Iris pigment epithelial cell (primary cell): ENCODE data around the gene CACHD1.
"Not testable (repeated sequence)": the region's sequence is repeated elsewhere in the genome, so short reads cannot be mapped to it uniquely, and the experiment has no call there.

Experiments used
- DNase-seq: peaks from one replicate; pipeline ENCODE4 v3.0.0-alpha.2; 2011; ENCODE audit warnings: low read depth

CACHD1 gene

DNA sequence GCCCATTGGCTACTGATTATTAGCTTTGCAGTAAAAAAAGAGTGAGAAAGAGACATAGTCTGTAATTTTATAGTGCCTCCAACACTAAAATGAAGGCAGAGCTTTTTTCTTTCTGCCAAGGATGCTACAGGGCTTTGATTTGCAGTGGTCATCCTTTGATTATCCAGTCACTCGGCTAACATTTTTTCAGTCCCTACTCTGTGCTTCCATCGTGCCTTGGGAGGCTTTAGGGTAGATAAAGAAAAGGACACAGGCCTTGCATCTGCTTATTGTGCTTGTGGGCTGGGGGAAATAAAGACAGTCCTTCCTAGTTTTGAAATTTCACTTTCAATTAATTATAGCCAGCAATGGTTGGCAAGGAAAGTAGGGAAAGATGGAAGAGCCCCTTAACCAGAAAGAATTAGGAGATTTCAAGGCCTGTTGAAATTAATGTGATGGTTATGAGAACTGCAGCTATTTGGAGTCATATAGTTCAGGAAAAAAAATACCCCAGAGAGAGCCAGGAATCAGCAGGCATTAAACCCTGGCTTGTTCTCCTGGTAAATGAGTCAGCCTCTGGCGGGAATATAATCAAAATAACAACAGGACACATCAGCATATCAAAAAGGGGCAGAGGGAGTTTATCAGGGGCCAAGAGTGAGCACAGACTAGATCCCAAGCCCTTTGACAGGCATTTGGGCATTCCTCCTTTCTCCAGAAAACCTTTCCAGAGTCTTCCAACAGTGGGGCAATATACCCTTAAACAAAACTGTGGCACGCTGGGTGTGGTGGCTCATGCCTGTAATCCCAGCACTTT is 27.4 kb downstream of the CACHD1 start:
- peak; percentile 38 for DNase-seq

- no peak for DNase-seq
Observed at GRCh38 chr1:64498325-64498724, 28.4 kb downstream of the CACHD1 start.

DNA sequence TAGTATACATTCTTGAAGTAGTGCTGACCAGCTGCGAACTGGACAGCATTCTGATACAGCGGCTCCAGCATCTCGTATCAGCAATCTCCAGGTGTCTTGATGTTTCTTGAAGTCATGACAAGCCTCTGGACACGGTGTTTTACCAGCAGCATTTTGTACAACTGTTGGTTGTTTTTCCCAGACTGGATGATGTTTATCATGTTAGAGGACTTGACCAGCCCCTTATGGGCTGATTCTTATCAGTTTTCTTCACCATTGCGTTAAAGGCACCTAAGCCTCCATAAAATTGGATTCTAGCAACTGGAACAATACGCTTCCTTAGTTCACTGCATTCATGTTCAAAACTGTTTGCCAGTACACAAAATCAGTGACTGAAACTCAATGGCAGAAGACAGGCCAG is 29.1 kb downstream of the CACHD1 start:
- DNase-seq = no peak

- DNase-seq = no peak
Observed at GRCh38 chr1:64499966-64500365, 30.0 kb downstream of the CACHD1 start.

DNA sequence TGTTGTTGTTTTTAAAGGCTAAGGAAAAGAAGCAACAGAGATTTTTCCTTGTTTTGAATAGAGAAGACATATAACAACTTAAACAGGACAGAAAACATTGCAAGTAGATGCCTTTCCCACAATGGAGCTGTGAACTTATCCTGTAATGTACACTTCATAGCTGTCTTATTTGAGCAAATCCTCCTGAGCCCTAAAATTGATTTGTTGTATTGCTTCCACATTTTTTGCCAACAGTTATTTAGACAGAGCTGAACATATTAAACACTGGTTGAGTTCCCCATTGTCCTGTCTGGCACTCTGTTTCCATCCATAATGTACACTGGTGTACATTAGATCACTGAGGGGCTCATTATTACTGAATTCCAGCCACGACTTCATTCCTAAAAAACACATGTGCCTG is 32.2 kb downstream of the CACHD1 start:
- no peak for DNase-seq

- DNase-seq = no peak
Observed at GRCh38 chr1:64502931-64503330, 33.0 kb downstream of the CACHD1 start.

DNA sequence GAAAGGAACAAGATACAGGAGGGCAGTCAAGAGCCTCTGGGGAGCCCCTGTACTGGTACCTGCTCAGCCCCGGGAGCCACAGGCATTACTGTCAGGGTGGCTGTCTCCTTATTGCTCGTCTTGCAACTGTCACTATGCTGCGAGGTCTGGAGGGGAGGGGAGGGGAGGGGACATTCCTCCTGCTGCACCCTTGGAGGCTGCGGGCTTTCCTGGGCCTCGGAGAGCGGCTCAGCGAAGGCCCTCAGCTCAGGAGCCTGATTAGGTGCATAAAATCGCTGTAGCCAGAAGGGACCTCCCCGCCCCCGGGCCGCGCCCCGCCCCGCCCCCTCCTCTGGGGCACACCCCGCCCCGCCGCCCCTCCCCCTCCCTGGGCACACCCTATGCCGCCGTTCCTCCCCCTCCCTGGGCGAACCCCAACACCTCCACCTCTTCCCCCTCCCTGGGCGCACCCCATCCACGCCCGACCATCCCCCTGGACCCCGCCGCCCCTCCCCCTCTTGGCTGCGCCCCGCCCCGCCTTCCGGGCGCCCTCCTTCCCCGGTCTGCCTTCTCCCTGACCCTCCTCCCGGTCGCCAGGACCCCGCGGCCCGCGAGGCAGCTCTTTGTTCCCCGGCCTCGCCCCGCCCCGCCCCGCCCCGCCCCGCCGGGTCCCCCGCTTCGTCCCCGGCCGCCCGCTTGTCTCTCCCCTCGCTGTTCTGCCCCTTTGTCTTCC is 35.5 kb downstream of the CACHD1 start:
- no peak for DNase-seq

- peak; percentile 49 for DNase-seq
Observed at GRCh38 chr1:64505944-64506655, 36.2 kb downstream of the CACHD1 start.

- no peak for DNase-seq
Observed at GRCh38 chr1:64508629-64509028, 38.7 kb downstream of the CACHD1 start.

DNA sequence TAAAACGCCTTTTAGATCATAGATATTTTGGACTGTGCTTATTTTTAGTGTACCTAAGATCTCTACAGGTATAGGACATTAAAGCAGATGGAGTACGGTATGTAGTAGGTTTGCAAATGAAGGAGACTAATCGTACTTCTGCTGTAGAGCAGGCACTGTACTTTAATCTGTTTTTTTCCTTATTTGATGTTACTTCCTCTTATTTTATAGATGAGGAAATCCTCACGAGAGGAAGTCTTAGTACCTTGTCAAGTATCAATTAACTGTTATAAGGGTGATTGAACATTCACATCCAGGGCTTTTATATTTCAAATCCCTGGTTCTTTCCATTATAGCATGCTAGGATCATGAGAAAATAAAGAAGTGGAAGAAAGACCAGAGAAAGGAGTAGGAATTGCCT is 41.1 kb downstream of the CACHD1 start:
- no peak for DNase-seq

GRCh38 chr1:64512206-64512605 is 42.3 kb downstream of the CACHD1 start:
- DNase-seq = not testable (repeated sequence)

DNA sequence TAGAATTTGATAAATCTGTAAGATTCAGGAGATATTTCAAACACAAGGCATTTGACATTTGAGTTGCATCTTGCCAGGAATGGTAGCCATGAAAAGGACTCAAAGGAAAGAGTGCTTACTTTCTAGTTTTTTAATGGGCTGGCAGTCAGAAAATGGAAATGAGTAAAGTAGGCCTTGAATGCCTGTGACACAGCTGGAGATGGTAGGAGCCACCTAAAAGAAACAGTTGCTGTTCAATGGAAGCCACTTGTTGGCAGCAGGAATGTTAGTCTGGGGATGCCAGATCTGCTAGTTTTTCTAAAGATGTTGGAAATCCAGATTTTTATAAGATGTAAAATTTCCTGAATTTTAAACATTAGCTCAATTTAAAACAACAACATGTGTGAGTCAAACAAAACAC is 43.6 kb downstream of the CACHD1 start:
- DNase-seq = no peak

DNA sequence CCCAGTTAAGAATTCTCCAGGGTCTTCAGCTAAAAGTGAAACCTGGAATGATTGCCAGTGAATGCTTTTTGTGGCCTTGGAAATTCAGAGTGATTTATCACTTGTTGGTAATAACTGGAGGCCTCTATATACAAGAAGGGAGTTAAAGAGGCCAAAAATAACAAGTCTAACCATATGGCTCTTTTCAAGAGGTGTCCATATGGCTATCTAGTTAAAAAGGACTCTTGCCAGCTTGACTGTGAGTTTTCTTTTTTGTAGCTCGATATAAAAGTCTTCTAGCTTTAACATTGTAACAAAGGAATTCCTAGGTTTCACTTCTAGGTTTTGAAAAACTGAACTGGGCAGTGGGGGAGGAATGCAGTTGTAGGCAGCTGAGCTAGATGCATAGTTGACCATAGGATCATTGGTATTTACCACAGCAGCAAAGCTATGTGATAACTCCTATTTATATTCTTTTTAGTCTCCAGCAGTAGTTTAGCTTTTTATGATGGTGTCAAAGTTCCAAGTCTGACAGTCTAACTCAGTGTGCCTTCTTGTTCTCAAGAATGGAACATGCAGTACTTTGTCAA is 44.4 kb downstream of the CACHD1 start:
- peak; percentile 89 for DNase-seq

- peak; percentile 92 for DNase-seq
Observed at GRCh38 chr1:64515427-64515826, 45.5 kb downstream of the CACHD1 start.

DNA sequence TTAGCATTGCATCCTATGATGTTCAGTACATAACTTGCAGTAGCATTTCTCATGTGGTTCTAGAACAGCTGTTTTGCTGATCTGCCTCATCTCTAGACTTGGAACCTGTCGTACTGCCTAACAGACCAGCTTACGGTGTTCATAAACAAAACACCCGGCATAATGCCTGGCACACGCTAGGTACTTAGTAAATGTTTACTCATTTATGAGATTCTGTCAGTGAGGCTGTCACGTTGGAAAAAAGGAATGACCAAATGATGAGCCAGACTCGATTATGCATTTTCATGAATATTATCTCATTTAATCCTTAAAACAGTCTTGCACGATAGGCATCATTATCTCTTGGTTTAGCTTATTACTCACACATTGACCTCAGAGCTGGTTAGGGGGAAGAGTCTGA is 46.4 kb downstream of the CACHD1 start:
- DNase-seq = no peak

- DNase-seq = peak; percentile 56
Observed at GRCh38 chr1:64516803-64517568, 47.1 kb downstream of the CACHD1 start.

- no peak for DNase-seq
Observed at GRCh38 chr1:64517640-64518039, 47.7 kb downstream of the CACHD1 start.

GRCh38 chr1:64518692-64519481 is 49.0 kb downstream of the CACHD1 start:
- no peak for DNase-seq

DNA sequence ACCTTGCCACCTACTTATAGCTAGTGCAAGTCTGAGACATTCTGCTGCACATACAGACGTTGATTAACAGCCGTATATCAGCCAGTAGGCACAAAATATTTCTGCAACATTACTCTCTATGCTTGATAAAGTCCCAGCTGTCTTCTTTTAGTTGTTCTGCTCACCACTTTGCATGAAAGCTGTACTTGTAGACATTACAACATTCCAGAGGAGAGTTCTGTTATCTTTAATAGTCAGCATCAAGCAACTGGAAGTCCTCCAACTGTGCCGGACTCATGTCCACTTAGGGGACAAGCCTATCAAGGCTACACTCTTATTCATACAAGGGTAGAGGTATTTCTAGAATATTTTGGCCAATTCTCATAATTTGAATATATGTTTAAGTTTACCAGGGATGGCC is 50.0 kb downstream of the CACHD1 start:
- peak; percentile 55 for DNase-seq

GRCh38 chr1:64522740-64523139 is 52.8 kb downstream of the CACHD1 start:
- DNase-seq = no peak
